ENCODE measurements around the gene PRKCE.

Gene PRKCE

GRCh38 chr2:45994060-45994459 is 342.6 kb downstream of the PRKCE start:
- DNase-seq (ENCODE audit: low read depth) = no peak
- TF ChIP-seq CTCF (conservative IDR thresholded peaks at IDR 0.05; ENCODE audit: low read depth, low read length) = no peak
- no peak overlapping the region for H3K4me3 ChIP-seq (ENCODE audit: low read length)

- TF ChIP-seq CTCF (conservative IDR thresholded peaks at IDR 0.05; ENCODE audit: low read depth, low read length) = no peak
- DNase-seq (ENCODE audit: low read depth) = no peak
- no peak overlapping the region for H3K4me3 ChIP-seq (ENCODE audit: low read length)
Observed at GRCh38 chr2:46000660-46001059, 349.2 kb downstream of the PRKCE start.

GRCh38 chr2:46001290-46001689 is 349.8 kb downstream of the PRKCE start:
- no peak for TF ChIP-seq CTCF (conservative IDR thresholded peaks at IDR 0.05; ENCODE audit: low read depth, low read length)
- no peak for DNase-seq (ENCODE audit: low read depth)
- no peak overlapping the region for H3K4me3 ChIP-seq (ENCODE audit: low read length)

- H3K4me3 ChIP-seq (ENCODE audit: low read length) = no peak overlapping the region
- no peak for TF ChIP-seq CTCF (conservative IDR thresholded peaks at IDR 0.05; ENCODE audit: low read depth, low read length)
- DNase-seq (ENCODE audit: low read depth) = no peak
Observed at GRCh38 chr2:46001741-46002506, 350.4 kb downstream of the PRKCE start.

GRCh38 chr2:46002507-46002883 is 351.0 kb downstream of the PRKCE start:
- DNase-seq (ENCODE audit: low read depth) = no peak
- no peak for TF ChIP-seq CTCF (conservative IDR thresholded peaks at IDR 0.05; ENCODE audit: low read depth, low read length)
- H3K4me3 ChIP-seq (ENCODE audit: low read length) = no peak overlapping the region

- DNase-seq (ENCODE audit: low read depth) = no peak
- no peak overlapping the region for H3K4me3 ChIP-seq (ENCODE audit: low read length)
- TF ChIP-seq CTCF (conservative IDR thresholded peaks at IDR 0.05; ENCODE audit: low read depth, low read length) = no peak
Observed at GRCh38 chr2:46002947-46003346, 351.5 kb downstream of the PRKCE start.

- H3K4me3 ChIP-seq (ENCODE audit: low read length) = no peak overlapping the region
- DNase-seq (ENCODE audit: low read depth) = no peak
- no peak for TF ChIP-seq CTCF (conservative IDR thresholded peaks at IDR 0.05; ENCODE audit: low read depth, low read length)
Observed at GRCh38 chr2:46003903-46004473, 352.5 kb downstream of the PRKCE start.
